ENCODE results near the gene KEAP1.

GRCh38 chr19:10503002-10503789, at the start of gene KEAP1:
- TF ChIP-seq, protein P1, sequence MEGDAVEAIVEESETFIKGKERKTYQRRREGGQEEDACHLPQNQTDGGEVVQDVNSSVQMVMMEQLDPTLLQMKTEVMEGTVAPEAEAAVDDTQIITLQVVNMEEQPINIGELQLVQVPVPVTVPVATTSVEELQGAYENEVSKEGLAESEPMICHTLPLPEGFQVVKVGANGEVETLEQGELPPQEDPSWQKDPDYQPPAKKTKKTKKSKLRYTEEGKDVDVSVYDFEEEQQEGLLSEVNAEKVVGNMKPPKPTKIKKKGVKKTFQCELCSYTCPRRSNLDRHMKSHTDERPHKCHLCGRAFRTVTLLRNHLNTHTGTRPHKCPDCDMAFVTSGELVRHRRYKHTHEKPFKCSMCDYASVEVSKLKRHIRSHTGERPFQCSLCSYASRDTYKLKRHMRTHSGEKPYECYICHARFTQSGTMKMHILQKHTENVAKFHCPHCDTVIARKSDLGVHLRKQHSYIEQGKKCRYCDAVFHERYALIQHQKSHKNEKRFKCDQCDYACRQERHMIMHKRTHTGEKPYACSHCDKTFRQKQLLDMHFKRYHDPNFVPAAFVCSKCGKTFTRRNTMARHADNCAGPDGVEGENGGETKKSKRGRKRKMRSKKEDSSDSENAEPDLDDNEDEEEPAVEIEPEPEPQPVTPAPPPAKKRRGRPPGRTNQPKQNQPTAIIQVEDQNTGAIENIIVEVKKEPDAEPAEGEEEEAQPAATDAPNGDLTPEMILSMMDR (conservative IDR thresholded peaks at IDR 0.05; ENCODE audit: low read length) = 0 out of 2 replicates have a peak, but pooled peaks have one; percentile 23
- TF ChIP-seq EZH2phosphoT487 (IDR thresholded peaks at IDR 0.05; ENCODE audit: borderline replicate concordance, low read depth, low read length) = no peak
